ENCODE results near the gene CCDC92B. TPM values are rescaled to one million over a fixed set of nuclear protein-coding genes. Genes with fewer than 3 reads are reported as not detected.

The CCDC92B gene
- total and polyA plus RNA-seq, 2 of the 4 experiments (the other 2 are of a cell fraction), result not detected

- Histone ChIP-seq H2BK15ac (ENCODE audit: low read depth, low read length) (no peak overlapping the region), H3K4me1 (ENCODE audit: control insufficient read depth, insufficient read depth, low read length) (peaks cover 5% of the 10 kb centered on the region; the same call in 1 of the 2 replicates), H3K36me3 (ENCODE audit: control insufficient read depth, insufficient read depth, low read length) (peaks cover 29% of the 10 kb centered on the region), H4K91ac (ENCODE audit: insufficient read depth, low read depth, low read length) (no peak overlapping the region), H2BK20ac (ENCODE audit: low read depth, low read length) (no peak overlapping the region), H3K56ac (ENCODE audit: extremely low read depth, insufficient read depth, low read length) (no peak overlapping the region), H3K23ac (ENCODE audit: low read depth, low read length) (no peak overlapping the region), H3K9ac (ENCODE audit: low read depth, low read length) (no peak overlapping the region), H3K14ac (replicated peaks; ENCODE audit: low read depth, low read length) (no peak overlapping the region), H3K9me1 (ENCODE audit: insufficient read depth, low read length) (peaks cover 9% of the 10 kb centered on the region; the same call in 1 of the 2 replicates), H2AFZ (replicated peaks; ENCODE audit: low read length, poor library complexity) (no peak overlapping the region), H2AK9ac (replicated peaks; ENCODE audit: low read depth, low read length, poor library complexity) (no peak overlapping the region), H3K27me3 (ENCODE audit: control insufficient read depth, insufficient read depth, low read length) (no peaks in the 10 kb centered on the region), H2BK5ac (ENCODE audit: low read depth, low read length, poor library complexity, severe bottlenecking) (no peak overlapping the region), H3K4me2 (ENCODE audit: low read depth, low read length) (no peak overlapping the region), H3K4ac (ENCODE audit: low read depth, low read length) (no peak overlapping the region), H4K8ac (ENCODE audit: low read depth in 2 of 2, low read length in 2 of 2) (no peak overlapping the region; a peak in 1 of 4 replicates), H3K27ac (ENCODE audit: insufficient read depth, low read length) (no peak overlapping the region), H3K4me3 (ENCODE audit: insufficient read depth, low read depth, low read length) (no peak overlapping the region), H2AK5ac (ENCODE audit: low read depth, low read length) (no peak overlapping the region), H4K5ac (ENCODE audit: low read depth, low read length) (no peak overlapping the region), H3K18ac (ENCODE audit: low read depth, low read length) (no peak overlapping the region), H3K79me1 (ENCODE audit: low read depth in 1 of 2, low read length in 2 of 2) (peaks cover 0 to 25% of the 10 kb centered on the region in 2 experiments; a peak in 2 of 4 replicates), H2BK120ac (ENCODE audit: low read depth, low read length) (no peak overlapping the region), H4K20me1 (ENCODE audit: insufficient read depth, low read length) (peaks cover 22% of the 10 kb centered on the region), H3K9me3 (ENCODE audit: control insufficient read depth, insufficient read depth, low read length) (no peaks in the 10 kb centered on the region)
- TF ChIP-seq RCOR1 (IDR thresholded peaks at IDR 0.05; ENCODE audit: insufficient replicate concordance, low read length), result no peak
- no peak for TF ChIP-seq USF2 (IDR thresholded peaks at IDR 0.05; ENCODE audit: low read depth, low read length)
- no peak for TF ChIP-seq CTCF (conservative IDR thresholded peaks at IDR 0.05; ENCODE audit: low read depth, low read length)
- dilution Hi-C loops (cut with HindIII; ENCODE audit: low sequenced_read_pairs, unreplicated experiment) (no loop called here), in situ Hi-C loops (cut with MboI; ENCODE audit: low sequenced_read_pairs) (no loop called here), intact Hi-C loops (cut with micrococcal nuclease) (no loop called here)
- CTCF ChIA-PET, result no interaction called here
- POLR2A ChIA-PET (ENCODE audit: unreplicated experiment), result no interaction called here
- DNase-seq (no peak), ATAC-seq (ENCODE audit: low read depth) (no peak)
- WGBS, 2 experiments (ENCODE audit: extremely low coverage in 2 of 2, insufficient read length in 1 of 2), result 79% methylated on average over 9 of the region's 55 CpGs; no CpG with 5 or more reads in 1 of the 2 experiments
- no TSS peak for BruUV-seq (replicated peaks)
Measured at GRCh38 chr17:2690165-2691068, 59.0 kb downstream of the CCDC92B start.

Data from IMR-90 (cell line).